Kidney epithelial cell (primary cell): ENCODE results near the gene GJA4. TPM values are rescaled to one million over a fixed set of nuclear protein-coding genes. Genes with fewer than 3 reads are reported as not detected.

Experiments used
- DNase-seq: peaks from one replicate; pipeline ENCODE4 v3.0.0-alpha.2; 2010; ENCODE audit warnings: low read depth
- H3K27me3 ChIP-seq: 2 replicates; pipeline ENCODE4 v1.6.0; 2011; ENCODE audit warnings: low read length; ENCODE audit not compliant: control insufficient read depth, insufficient read depth
- H3K36me3 ChIP-seq: 2 replicates; pipeline ENCODE4 v1.5.1; 2011; ENCODE audit warnings: low read length; ENCODE audit not compliant: control insufficient read depth, insufficient read depth
- H3K4me3 ChIP-seq: 2 replicates; pipeline ENCODE4 v1.5.1; 2011; ENCODE audit warnings: low read depth, mild to moderate bottlenecking, control low read depth, low read length
- total RNA-seq: library from RNA; depleted of rRNA; stranded (reverse); fragments of >200 nt; gene quantifications from 2 replicates; pipeline ENCODE4 v1.2.3, GENCODE V29; 2015
- TF ChIP-seq, protein P1 (sequence below): IDR thresholded peaks from 2 replicates; pipeline ENCODE4 v1.5.1; 2011; ENCODE audit warnings: mild to moderate bottlenecking, moderate library complexity, low read length, control low read depth, inconsistent platforms; ENCODE audit not compliant: insufficient read depth, poor library complexity, severe bottlenecking

Gene GJA4
- total RNA-seq, 1 donor from 2014 or later: not detected

DNA sequence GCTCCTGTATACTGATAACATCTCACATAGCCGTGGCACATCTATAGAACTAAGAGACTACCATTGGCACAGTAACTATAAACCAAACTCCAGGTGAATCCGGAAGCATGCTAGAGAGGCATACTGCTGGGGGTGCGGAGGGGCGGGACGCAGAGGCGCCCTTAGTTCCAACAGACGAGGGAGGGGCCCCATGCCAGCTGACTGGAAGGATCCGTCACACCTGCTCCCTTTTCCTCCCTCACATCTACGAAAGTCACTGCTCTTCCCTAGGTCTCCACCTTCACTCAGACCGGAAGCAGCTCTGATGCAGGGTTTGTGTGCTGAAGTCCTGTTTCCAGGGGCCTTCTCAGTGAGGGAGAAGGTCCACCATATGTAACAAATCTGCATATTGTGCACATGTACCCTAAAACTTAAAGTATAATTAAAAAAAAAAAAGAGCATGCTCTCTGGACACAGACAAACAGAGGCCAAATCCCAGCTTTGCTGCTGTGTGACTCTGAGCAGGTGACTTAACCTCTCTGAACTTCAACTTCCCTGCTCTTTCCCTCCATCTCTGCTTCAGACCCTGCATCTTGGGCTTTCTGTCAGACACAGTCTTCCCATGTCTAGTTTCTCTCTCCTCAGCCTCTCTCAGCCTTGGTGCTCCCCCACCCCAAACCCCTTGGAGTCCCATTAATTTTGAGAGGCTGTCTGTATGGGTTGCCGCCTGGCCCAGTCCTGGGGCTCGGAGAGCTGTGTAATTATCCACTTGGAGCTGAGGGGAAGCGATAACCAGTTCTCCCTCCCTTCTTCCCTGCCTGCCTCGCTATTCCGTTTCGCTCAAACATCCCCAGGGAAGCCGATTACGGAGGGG, 45.8 kb upstream of the GJA4 start:
- no peak overlapping the region for H3K4me3 ChIP-seq
- H3K27me3 ChIP-seq: no peaks in the 10 kb centered on the region
- H3K36me3 ChIP-seq: no peaks in the 10 kb centered on the region
- no peak for DNase-seq
- TF ChIP-seq, protein P1, sequence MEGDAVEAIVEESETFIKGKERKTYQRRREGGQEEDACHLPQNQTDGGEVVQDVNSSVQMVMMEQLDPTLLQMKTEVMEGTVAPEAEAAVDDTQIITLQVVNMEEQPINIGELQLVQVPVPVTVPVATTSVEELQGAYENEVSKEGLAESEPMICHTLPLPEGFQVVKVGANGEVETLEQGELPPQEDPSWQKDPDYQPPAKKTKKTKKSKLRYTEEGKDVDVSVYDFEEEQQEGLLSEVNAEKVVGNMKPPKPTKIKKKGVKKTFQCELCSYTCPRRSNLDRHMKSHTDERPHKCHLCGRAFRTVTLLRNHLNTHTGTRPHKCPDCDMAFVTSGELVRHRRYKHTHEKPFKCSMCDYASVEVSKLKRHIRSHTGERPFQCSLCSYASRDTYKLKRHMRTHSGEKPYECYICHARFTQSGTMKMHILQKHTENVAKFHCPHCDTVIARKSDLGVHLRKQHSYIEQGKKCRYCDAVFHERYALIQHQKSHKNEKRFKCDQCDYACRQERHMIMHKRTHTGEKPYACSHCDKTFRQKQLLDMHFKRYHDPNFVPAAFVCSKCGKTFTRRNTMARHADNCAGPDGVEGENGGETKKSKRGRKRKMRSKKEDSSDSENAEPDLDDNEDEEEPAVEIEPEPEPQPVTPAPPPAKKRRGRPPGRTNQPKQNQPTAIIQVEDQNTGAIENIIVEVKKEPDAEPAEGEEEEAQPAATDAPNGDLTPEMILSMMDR: no peak

DNA sequence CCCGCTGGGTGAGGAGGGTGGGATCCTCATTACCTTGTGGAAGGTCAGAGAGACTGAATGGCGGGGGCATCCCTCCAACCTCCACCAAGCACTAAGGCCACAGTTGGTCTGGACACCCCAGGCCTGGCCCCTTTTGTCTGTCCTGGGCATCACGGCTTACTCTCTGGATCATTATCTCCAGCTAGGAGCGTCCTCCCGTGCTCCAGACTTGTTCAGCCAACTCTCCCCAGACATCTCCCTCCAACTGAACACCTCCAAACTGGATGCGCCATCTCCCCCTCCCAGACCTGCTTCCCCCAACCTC, 45.2 kb upstream of the GJA4 start:
- TF ChIP-seq, protein P1: no peak
- DNase-seq: no peak
- H3K36me3 ChIP-seq: no peaks in the 10 kb centered on the region
- H3K27me3 ChIP-seq: no peaks in the 10 kb centered on the region
- no peak overlapping the region for H3K4me3 ChIP-seq

DNA sequence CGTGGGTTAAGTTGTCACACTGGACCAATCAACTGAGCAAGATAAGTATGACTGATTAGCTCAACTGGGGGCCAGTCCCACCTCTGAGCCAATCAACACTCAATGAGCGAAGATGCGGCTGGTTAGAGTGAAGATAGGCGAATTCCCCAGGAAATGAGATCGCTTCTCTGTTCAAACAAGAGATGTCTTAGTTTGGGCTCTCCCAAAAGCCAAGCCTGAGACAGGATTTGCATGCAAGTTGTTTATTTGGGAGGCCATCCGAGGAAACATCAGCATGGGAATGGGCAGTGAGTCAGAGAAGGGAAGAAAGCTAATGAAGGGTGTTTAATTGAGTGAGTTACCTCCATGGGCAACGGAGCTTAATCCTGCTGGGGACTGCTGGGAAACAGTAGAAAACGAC, 42.8 kb upstream of the GJA4 start:
- TF ChIP-seq, protein P1: no peak
- Histone ChIP-seq H3K4me3 (no peak overlapping the region), H3K36me3 (no peaks in the 10 kb centered on the region), H3K27me3 (no peaks in the 10 kb centered on the region)
- no peak for DNase-seq

DNA sequence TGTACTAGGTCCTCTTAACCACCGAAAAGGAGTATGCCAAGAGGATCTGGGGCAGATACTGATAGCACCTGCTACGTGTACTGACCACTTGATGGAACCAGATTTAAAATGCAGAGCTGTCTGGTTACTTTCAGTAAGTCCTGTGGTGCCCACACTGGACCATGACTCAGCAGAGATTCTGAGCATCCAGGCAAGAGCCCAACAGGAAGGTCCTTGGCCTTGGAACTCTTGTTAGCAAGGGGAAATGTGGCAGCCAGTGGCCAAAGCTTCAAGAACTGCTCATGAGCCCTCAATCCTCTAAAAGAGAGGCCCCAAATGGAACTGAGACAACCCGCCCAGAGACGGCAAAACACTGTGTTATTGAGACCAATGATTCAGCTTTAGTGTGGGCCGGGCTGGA, 42.2 kb upstream of the GJA4 start:
- Histone ChIP-seq H3K4me3 (no peak overlapping the region), H3K36me3 (no peaks in the 10 kb centered on the region), H3K27me3 (no peaks in the 10 kb centered on the region)
- TF ChIP-seq, protein P1: no peak
- DNase-seq: no peak

DNA sequence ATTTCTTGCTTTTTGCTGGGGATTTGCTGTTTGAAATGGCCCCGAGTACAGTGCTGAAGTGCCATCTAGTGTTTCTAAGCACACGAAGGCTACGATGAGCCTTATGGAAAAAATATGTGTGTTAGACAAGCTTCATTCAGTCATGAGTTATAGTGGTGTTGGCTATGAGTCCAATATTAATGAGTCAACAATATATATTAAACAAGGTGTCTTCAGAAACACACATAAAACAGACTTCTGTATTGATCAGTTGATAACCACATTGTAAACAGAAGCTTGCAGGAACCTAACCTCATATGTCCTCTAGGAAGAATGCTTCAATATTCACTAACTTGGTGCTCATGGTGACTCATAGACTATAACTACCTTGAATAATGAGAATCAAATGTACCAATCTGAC, 39.6 kb upstream of the GJA4 start:
- TF ChIP-seq, protein P1: no peak
- no peaks in the 10 kb centered on the region for H3K27me3 ChIP-seq
- DNase-seq: no peak
- H3K4me3 ChIP-seq: no peak overlapping the region
- no peaks in the 10 kb centered on the region for H3K36me3 ChIP-seq
